Ovary (tissue), 9 donors: ENCODE data around the gene MTHFR. TPM values are rescaled to one million over a fixed set of nuclear protein-coding genes. Genes with fewer than 3 reads are reported as not detected.

Source experiments
- DNase-seq, 5 donors: peaks; one replicate each; pipeline ENCODE4 v3.0.0-alpha.2; 2019 to 2020
- H3K27ac ChIP-seq, 2 donors: fragments of 200-600 bp; one replicate each; pipeline versions ENCODE4 v1.5.1 to v1.8.0; 2019 to 2022
- H3K27me3 ChIP-seq: fragments of 200-600 bp; one replicate; pipeline ENCODE4 v1.8.0; 2022
- H3K36me3 ChIP-seq: fragments of 200-600 bp; sonication (generic); one replicate; pipeline ENCODE4 v1.5.1; 2019
- H3K4me1 ChIP-seq: one replicate; pipeline ENCODE4 v1.8.1; 2013; ENCODE audit warnings: mild to moderate bottlenecking, moderate library complexity; ENCODE audit not compliant: insufficient read depth
- H3K4me3 ChIP-seq: fragments of 200-600 bp; sonication (generic); one replicate; pipeline ENCODE4 v1.5.1; 2017
- H3K9me3 ChIP-seq, 2 donors: fragments of 200-600 bp in 1 of 2; sonication (generic) in 1 of 2; one replicate each; pipeline versions ENCODE4 v1.5.1 to v1.8.1; 2013 to 2019; ENCODE audit warnings: mild to moderate bottlenecking in 1 of 2, moderate library complexity in 1 of 2
- EP300 ChIP-seq: sonication (generic); formaldehyde crosslinking; IDR thresholded peaks from one replicate; pipeline ENCODE4 v1.6.1; 2017; ENCODE audit warnings: antibody characterized with exemption
- POLR2A ChIP-seq: fragments of 450-650 bp; IDR thresholded peaks from one replicate; pipeline ENCODE4 v1.6.1; 2017; ENCODE audit warnings: antibody characterized with exemption, mild to moderate bottlenecking, moderate library complexity
- WGBS, 3 donors: extraction: QIAGEN DNeasy Blood & Tissue Kit in 1 of 3; methylation state at CpG; one replicate each; pipeline versions ENCODE4 v1.1.5 to v1.1.7; 2013 to 2017; 5-methylcytosine and 5-hydroxymethylcytosine counted together
- intact Hi-C, 4 donors: fragments of 100-400 bp; cut with DNase I; formaldehyde crosslinking; loops; one replicate each; pipeline versions ENCODE4 v1.11.0 to v1.15.1; 2022 to 2023
- polyA plus RNA-seq, 2 donors: library from polyadenylated mRNA; stranded (reverse); fragments of 200-250 nt in 1 of 2; fragments of 350-450 nt in 1 of 2; fragmentation: Illumina TruSeq in 1 of 2; extraction: RNeasy Lipid Tissue Mini Kit (QIAGEN cat#74804) in 1 of 2; gene quantifications; one replicate each; pipeline ENCODE4 v1.2.3, GENCODE V29; 2013 to 2014
- total RNA-seq, 7 donors: library from RNA; depleted of rRNA in 2 of 7; stranded (reverse); fragments of >200 nt in 2 of 7; fragmentation: NEBNext Ultra II Directional in 3 of 7; extraction: Animal tissue kit (Norgen Biotek cat#: 25700) in 3 of 7; gene quantifications; one replicate each; pipeline versions ENCODE4 v1.1.0 to v1.2.4, GENCODE V29; 2016 to 2023
- TF ChIP-seq, protein P1 (sequence below), 3 donors: fragments of 450-650 bp in 2 of 3; fragments of 200-600 bp in 1 of 3; IDR thresholded peaks; one replicate each; pipeline versions ENCODE4 v1.5.1 to v1.8.0; 2016 to 2022; ENCODE audit warnings: antibody characterized with exemption in 3 of 3, mild to moderate bottlenecking in 1 of 3
- donor health status: DM: no; HTN: no; CAD: no; lungs with moderate emphysema.
- donor health status: DM: no; HTN: no; CAD: no.
- donor health status: Bipolar disorder and iron deficiency.
- donor health status: DM: yes; HTN: yes; CAD: no.
- donor health status: DM: no; HTN: no; CAD: no.
- donor health status: DM: yes; HTN: yes; CAD: no.

The MTHFR gene
- total and polyA plus RNA-seq, 9 donors, result 13.1 to 161 (median 55.6) TPM

GRCh38 chr1:11822091-11822490 lies 16.3 kb upstream of the MTHFR start:
- Histone ChIP-seq H3K4me1 (no peaks in the 10 kb centered on the region), H3K36me3 (no peaks in the 10 kb centered on the region), H3K27ac (no peak overlapping the region), H3K9me3 (no peaks in the 10 kb centered on the region), H3K27me3 (no peaks in the 10 kb centered on the region), H3K4me3 (no peak overlapping the region)
- WGBS, 3 donors, result 61 to 83% (median 82%) methylated on average over 3 of the region's 3 CpGs
- TF ChIP-seq POLR2A (no peak), EP300 (no peak)
- TF ChIP-seq, protein P1, sequence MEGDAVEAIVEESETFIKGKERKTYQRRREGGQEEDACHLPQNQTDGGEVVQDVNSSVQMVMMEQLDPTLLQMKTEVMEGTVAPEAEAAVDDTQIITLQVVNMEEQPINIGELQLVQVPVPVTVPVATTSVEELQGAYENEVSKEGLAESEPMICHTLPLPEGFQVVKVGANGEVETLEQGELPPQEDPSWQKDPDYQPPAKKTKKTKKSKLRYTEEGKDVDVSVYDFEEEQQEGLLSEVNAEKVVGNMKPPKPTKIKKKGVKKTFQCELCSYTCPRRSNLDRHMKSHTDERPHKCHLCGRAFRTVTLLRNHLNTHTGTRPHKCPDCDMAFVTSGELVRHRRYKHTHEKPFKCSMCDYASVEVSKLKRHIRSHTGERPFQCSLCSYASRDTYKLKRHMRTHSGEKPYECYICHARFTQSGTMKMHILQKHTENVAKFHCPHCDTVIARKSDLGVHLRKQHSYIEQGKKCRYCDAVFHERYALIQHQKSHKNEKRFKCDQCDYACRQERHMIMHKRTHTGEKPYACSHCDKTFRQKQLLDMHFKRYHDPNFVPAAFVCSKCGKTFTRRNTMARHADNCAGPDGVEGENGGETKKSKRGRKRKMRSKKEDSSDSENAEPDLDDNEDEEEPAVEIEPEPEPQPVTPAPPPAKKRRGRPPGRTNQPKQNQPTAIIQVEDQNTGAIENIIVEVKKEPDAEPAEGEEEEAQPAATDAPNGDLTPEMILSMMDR (IDR thresholded peaks at IDR 0.05), result no peak
- DNase-seq, result no peak
- intact Hi-C loops, result no loop called here

- H3K4me1 ChIP-seq, result no peaks in the 10 kb centered on the region
- no peaks in the 10 kb centered on the region for H3K36me3 ChIP-seq
- no peak for TF ChIP-seq EP300
- TF ChIP-seq, protein P1 (IDR thresholded peaks at IDR 0.05), result no peak
- no peak for TF ChIP-seq POLR2A
- H3K27me3 ChIP-seq, result no peaks in the 10 kb centered on the region
- no peak overlapping the region for H3K4me3 ChIP-seq
- no peaks in the 10 kb centered on the region for H3K9me3 ChIP-seq
- intact Hi-C loops, result no loop called here
- DNase-seq, result no peak
- H3K27ac ChIP-seq, result no peak overlapping the region
- WGBS, 3 donors, result 79 to 86% (median 81%) methylated on average over 12 of the region's 12 CpGs
Measured at GRCh38 chr1:11817192-11817591, 11.4 kb upstream of the MTHFR start.

DNA sequence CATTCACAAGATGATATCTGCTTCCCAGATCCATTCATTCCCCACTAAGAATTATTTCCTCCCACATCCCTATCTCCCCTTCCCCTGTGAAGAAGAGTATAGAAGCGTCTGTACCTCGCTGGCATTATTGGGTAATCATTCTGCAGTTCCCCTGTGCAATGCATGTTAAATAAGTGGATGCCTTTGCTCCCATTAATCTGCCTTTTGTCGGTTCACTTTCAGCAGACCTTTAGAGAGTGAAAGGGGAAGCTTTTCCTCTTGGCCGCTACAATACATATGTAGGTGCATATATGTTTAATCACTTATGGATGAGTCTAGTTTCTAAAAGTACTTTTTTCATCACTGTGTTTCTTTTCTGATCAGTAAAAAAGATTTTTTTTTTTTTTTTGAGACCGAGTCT lies 7.3 kb upstream of the MTHFR start:
- TF ChIP-seq, protein P1 (IDR thresholded peaks at IDR 0.05), result no peak
- TF ChIP-seq EP300, result no peak
- no peak for TF ChIP-seq POLR2A
- Histone ChIP-seq H3K36me3 (no peaks in the 10 kb centered on the region), H3K27me3 (no peaks in the 10 kb centered on the region), H3K27ac (no peak overlapping the region), H3K4me1 (no peaks in the 10 kb centered on the region), H3K4me3 (no peak overlapping the region), H3K9me3 (no peaks in the 10 kb centered on the region)
- no peak for DNase-seq
- 85 to 90% (median 88%) methylated on average over 5 of the region's 5 CpGs for WGBS, 3 donors
- intact Hi-C loops, result no loop called here

DNA sequence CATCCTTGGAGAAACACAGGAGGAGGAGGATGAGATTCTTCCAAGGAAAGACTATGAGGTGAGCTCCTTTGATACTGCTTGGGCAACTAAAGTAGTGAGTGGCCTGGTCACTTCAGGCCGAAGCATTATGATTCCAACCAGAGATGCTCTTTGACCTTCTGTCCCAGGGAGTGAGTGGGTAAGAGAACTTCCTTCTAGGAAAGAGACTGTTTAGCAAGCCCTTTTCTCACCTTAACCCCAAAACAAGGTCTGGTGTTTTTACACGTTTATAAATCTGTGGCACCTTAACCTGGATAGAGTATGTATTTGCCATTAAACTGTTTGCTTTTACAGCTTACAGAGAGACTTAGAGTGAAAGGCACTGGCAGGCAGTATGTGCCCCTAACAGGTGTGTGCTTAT lies 1.4 kb upstream of the MTHFR start:
- no peaks in the 10 kb centered on the region for H3K4me1 ChIP-seq
- intact Hi-C loops, result no loop called here
- H3K36me3 ChIP-seq, result no peaks in the 10 kb centered on the region
- no peaks in the 10 kb centered on the region for H3K9me3 ChIP-seq
- TF ChIP-seq POLR2A (no peak), EP300 (no peak)
- TF ChIP-seq, protein P1 (IDR thresholded peaks at IDR 0.05), result no peak
- H3K27ac ChIP-seq, result peak overlapping the region; percentile 95 to 96
- H3K27me3 ChIP-seq, result no peaks in the 10 kb centered on the region
- DNase-seq, result peak in 1 of 5 donors; percentile 13
- WGBS, 3 donors, result 34 to 39% (median 37%) methylated on average over 2 of the region's 2 CpGs
- peak overlapping the region; percentile 80 for H3K4me3 ChIP-seq
